Activated B cell treated with CpG ODN at 0.5 μM for 24 hours (primary cell): ENCODE data around the gene MLNR. TPM values are rescaled to one million over a fixed set of nuclear protein-coding genes. Genes with fewer than 3 reads are reported as not detected.

ENCODE experiments used
- ATAC-seq: fragments of 200-7000 bp; cut with Tn5 transposase; one replicate; pipeline ENCODE4 v1.10.0; 2021; ENCODE audit warnings: low read depth, mild to moderate bottlenecking, moderate library complexity
- CTCF ChIA-PET: fragments of 350-600 bp; sonication (Branson Sonifier 250); formaldehyde crosslinking; loops from one replicate; lab custom pipeline; 2021; ENCODE audit warnings: antibody characterized with exemption; lab: Charles Lee
- POLR2A ChIA-PET: fragments of 350-600 bp; sonication (Branson Sonifier 250); formaldehyde crosslinking; loops from one replicate; lab custom pipeline; 2021; ENCODE audit warnings: antibody characterized with exemption; lab: Charles Lee
- DNase-seq: peaks from one replicate; pipeline ENCODE4 v3.0.0; 2022
- H3K27ac Mint-ChIP-seq: one replicate; pipeline ENCODE4 v1.8.0; 2020; ENCODE audit warnings: mixed read lengths
- H3K27me3 Mint-ChIP-seq: one replicate; pipeline ENCODE4 v1.8.0; 2021; ENCODE audit warnings: mixed read lengths
- H3K36me3 Mint-ChIP-seq: one replicate; pipeline ENCODE4 v1.8.0; 2021; ENCODE audit warnings: low read depth, mixed read lengths
- H3K4me1 Mint-ChIP-seq: one replicate; pipeline ENCODE4 v1.8.0; 2021; ENCODE audit warnings: mixed read lengths
- H3K4me3 Mint-ChIP-seq: one replicate; pipeline ENCODE4 v1.8.0; 2020; ENCODE audit warnings: mild to moderate bottlenecking, mixed read lengths
- H3K9me3 Mint-ChIP-seq: one replicate; pipeline ENCODE4 v1.8.0; 2020; ENCODE audit warnings: mixed read lengths
- CTCF ChIP-seq: fragments of 200-600 bp; IDR thresholded peaks from one replicate; pipeline ENCODE4 v1.8.0; 2022; ENCODE audit warnings: antibody characterized with exemption, mild to moderate bottlenecking
- intact Hi-C: fragments of 100-400 bp; cut with micrococcal nuclease; formaldehyde crosslinking; loops from one replicate; pipeline ENCODE4 v1.15.1; 2024
- total RNA-seq: library from RNA; stranded (reverse); gene quantifications from 2 replicates; pipeline ENCODE4 v1.2.3, GENCODE V29; 2022

The MLNR gene
- total RNA-seq, 1 donor from 2014 or later = not detected

DNA sequence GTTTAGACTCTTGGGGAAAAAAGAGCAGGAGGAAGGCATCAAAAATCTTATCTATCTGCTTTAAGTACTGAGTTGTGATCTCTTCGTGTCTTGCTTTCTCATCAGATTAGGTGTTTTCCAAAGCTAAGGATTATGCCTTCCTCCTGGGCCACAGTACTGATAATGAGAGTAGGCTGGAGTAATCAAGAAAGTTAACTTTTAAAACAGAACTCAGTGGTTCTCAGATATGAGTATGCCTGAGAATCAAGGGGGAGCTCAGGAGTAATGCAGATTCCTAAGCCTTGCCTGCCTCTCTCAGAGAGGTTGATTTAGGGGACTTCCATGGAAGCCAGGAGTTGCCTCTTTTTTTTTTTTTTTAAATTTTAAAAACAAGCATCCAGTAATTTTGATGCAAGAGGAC, 51.1 kb downstream of the MLNR start:
- Mint-ChIP-seq H3K36me3 (peaks cover 17% of the 10 kb centered on the region), H3K27ac (no peak overlapping the region), H3K4me1 (no peaks in the 10 kb centered on the region), H3K4me3 (no peak overlapping the region), H3K9me3 (no peaks in the 10 kb centered on the region), H3K27me3 (no peaks in the 10 kb centered on the region)
- intact Hi-C loops = no loop called here
- DNase-seq (no peak), ATAC-seq (no peak)
- no peak for TF ChIP-seq CTCF
- CTCF ChIA-PET = interaction anchor here (1.1 kb wide), 1 partner anchor 9 kb away, joined by 6 read pairs; no protein-coding TSS in a partner anchor
- POLR2A ChIA-PET = no interaction called here

Other genes with a start within 250 kb of the MLNR start
- gene FNDC3A, start 244.4 kb upstream of the MLNR start, total RNA-seq = 30.3 and 34.1 TPM in 2 replicates
- gene CDADC1, start 27.6 kb downstream of the MLNR start, total RNA-seq = 7.4 and 10.4 TPM in 2 replicates
- gene CAB39L, start 223.7 kb downstream of the MLNR start, total RNA-seq = 3.4 and 4.0 TPM in 2 replicates
- 23.6 and 25.1 TPM in 2 replicates for gene SETDB2, start 223.9 kb downstream of the MLNR start, total RNA-seq